ENCODE data around the gene OXSR1.

Gene OXSR1

DNA sequence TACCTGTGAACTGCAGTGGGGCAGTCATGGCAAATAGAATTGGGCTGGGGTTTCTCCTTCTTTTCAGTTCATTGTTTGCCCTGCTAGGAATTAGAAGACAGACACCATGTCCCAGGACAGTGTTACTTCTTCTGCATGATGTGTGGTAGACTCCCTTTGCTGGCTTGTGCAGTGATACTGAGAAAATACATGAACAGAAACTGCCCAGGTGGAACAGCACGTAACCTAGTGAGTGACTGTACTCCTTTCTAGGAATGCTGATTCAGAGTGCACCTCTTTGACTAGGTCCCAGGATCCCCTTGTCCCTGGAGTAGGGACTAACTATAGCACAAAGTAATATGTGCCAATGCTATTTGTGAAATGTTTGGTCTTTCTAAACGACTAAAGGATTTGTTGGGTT lies 89.5 kb downstream of the OXSR1 start:
- no peaks in the 10 kb centered on the region for H3K27me3 ChIP-seq
- no peaks in the 10 kb centered on the region for H3K4me1 ChIP-seq
- H3K36me3 ChIP-seq = peaks cover 45 to 55% (median 50%) of the 10 kb centered on the region in 3 donors
- no peak for DNase-seq
- H3K4me3 ChIP-seq = no peak overlapping the region
- intact Hi-C loops (cut with DNase I; ENCODE audit: low total_unique reads) = loop anchor here (10.0 kb wide), 1 partner anchor 130 kb away; no protein-coding TSS in a partner anchor
- H3K27ac ChIP-seq = no peak overlapping the region
- no peaks in the 10 kb centered on the region for H3K9me3 ChIP-seq
- TF ChIP-seq, protein P1, sequence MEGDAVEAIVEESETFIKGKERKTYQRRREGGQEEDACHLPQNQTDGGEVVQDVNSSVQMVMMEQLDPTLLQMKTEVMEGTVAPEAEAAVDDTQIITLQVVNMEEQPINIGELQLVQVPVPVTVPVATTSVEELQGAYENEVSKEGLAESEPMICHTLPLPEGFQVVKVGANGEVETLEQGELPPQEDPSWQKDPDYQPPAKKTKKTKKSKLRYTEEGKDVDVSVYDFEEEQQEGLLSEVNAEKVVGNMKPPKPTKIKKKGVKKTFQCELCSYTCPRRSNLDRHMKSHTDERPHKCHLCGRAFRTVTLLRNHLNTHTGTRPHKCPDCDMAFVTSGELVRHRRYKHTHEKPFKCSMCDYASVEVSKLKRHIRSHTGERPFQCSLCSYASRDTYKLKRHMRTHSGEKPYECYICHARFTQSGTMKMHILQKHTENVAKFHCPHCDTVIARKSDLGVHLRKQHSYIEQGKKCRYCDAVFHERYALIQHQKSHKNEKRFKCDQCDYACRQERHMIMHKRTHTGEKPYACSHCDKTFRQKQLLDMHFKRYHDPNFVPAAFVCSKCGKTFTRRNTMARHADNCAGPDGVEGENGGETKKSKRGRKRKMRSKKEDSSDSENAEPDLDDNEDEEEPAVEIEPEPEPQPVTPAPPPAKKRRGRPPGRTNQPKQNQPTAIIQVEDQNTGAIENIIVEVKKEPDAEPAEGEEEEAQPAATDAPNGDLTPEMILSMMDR (IDR thresholded peaks at IDR 0.05) = no peak

DNA sequence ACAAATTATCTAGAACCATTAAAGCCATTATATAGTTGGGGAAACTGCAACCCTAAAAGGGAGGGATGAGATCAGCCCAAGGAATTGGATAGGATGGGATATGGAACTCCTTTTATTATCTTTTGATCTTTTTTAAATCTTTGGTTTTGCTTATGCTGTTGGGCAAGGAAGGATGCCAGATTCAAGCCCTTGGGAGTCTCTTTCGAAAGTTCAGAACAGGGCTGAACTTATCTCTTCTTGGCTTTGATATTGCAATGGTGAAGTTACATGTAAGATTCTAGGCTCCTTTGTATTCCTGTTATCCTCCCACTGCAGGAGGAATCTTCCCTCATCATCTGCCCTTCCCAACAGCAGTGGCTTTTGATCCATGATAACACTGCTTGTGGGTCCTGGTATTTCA lies 90.3 kb downstream of the OXSR1 start:
- no peak for DNase-seq
- no peaks in the 10 kb centered on the region for H3K27me3 ChIP-seq
- H3K4me1 ChIP-seq = no peaks in the 10 kb centered on the region
- H3K36me3 ChIP-seq = peaks cover 39 to 52% (median 46%) of the 10 kb centered on the region in 3 donors
- H3K9me3 ChIP-seq = no peaks in the 10 kb centered on the region
- TF ChIP-seq, protein P1 (IDR thresholded peaks at IDR 0.05) = no peak
- no peak overlapping the region for H3K27ac ChIP-seq
- no peak overlapping the region for H3K4me3 ChIP-seq
- intact Hi-C loops (cut with DNase I; ENCODE audit: low total_unique reads) = loop anchor here (10.0 kb wide), 1 partner anchor 131 kb away; no protein-coding TSS in a partner anchor

DNA sequence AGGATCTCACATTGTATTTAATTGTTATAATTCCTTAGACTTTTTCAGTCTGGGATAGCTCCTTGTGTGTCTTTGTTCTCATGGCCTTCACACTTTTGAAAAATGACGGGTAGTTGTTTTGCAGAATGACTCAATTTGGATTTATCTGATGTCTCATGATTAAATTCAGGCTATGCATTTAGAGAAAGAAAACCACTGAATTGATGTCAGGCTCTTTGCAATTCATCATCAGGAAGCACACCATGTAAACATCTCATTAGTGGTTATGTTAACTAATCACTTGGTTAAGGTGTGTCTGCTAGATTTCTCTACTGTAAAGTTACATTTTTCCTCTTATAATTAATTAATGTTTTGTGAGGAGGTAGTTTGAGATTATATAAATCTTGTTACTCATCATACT lies 92.2 kb downstream of the OXSR1 start:
- H3K27me3 ChIP-seq = no peaks in the 10 kb centered on the region
- H3K4me3 ChIP-seq = no peak overlapping the region
- H3K9me3 ChIP-seq = no peaks in the 10 kb centered on the region
- no peak for DNase-seq
- H3K27ac ChIP-seq = no peak overlapping the region
- intact Hi-C loops (cut with DNase I; ENCODE audit: low total_unique reads) = loop anchor here (10.0 kb wide), 1 partner anchor 133 kb away; no protein-coding TSS in a partner anchor
- H3K4me1 ChIP-seq = no peaks in the 10 kb centered on the region
- peaks cover 25 to 34% (median 27%) of the 10 kb centered on the region in 3 donors for H3K36me3 ChIP-seq
- TF ChIP-seq, protein P1 (IDR thresholded peaks at IDR 0.05) = no peak

DNA sequence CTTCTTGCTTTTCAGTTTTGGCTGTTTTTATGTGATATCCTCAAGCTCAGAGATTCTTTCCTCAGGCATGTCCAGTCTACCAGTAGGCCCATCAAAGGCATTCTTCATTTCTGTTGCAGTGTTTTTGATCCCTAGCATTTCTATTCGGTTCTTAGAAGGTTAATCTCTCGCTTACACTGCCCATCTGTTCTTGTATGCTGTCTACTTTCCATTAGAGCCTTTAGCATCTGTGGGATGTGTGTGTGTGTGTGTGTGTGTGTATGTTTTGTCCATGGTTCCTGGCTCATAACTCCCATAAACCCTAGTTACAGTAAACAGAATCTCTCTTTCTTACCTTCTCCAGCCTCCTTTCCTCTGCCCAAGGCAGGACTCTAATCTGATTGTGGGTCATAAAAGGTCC lies 95.1 kb downstream of the OXSR1 start:
- H3K27me3 ChIP-seq = no peaks in the 10 kb centered on the region
- no peak for DNase-seq
- intact Hi-C loops (cut with DNase I; ENCODE audit: low total_unique reads) = no loop called here

DNA sequence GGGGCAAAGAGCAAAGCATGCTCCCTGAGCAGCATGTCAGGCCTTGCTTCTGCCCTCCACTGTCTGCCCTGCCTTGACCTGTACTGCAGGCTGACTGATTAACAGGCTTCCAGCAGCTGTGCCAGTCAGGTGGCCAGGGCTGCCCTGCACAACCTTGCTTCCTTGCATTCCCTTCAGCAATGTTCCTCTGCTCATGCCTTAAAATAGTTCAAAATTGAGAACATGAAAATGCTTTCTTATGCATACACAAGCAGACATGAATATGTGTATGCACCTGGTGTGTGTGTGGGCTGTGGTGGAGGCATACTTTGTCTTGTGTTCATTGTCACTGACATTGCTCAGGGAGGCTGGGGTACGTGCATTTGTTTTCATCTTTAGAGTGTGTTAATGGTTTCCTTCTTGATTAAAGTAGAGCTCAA lies 99.0 kb downstream of the OXSR1 start:
- Histone ChIP-seq H3K27ac (no peak overlapping the region), H3K9me3 (no peaks in the 10 kb centered on the region), H3K27me3 (no peaks in the 10 kb centered on the region), H3K4me1 (no peaks in the 10 kb centered on the region), H3K4me3 (no peak overlapping the region), H3K36me3 (peaks cover 0 to 4% (median 0%) of the 10 kb centered on the region in 3 donors)
- TF ChIP-seq, protein P1 (IDR thresholded peaks at IDR 0.05) = no peak
- DNase-seq = no peak
- intact Hi-C loops (cut with DNase I; ENCODE audit: low total_unique reads) = no loop called here

More for the DNA sequence above, 95.1 kb downstream of the OXSR1 start:
- peaks cover 0 to 10% (median 0%) of the 10 kb centered on the region in 3 donors for H3K36me3 ChIP-seq
- H3K9me3 ChIP-seq = no peaks in the 10 kb centered on the region
- no peak overlapping the region for H3K4me3 ChIP-seq
- TF ChIP-seq, protein P1 (IDR thresholded peaks at IDR 0.05) = no peak
- H3K4me1 ChIP-seq = no peaks in the 10 kb centered on the region
- H3K27ac ChIP-seq = no peak overlapping the region

DNA sequence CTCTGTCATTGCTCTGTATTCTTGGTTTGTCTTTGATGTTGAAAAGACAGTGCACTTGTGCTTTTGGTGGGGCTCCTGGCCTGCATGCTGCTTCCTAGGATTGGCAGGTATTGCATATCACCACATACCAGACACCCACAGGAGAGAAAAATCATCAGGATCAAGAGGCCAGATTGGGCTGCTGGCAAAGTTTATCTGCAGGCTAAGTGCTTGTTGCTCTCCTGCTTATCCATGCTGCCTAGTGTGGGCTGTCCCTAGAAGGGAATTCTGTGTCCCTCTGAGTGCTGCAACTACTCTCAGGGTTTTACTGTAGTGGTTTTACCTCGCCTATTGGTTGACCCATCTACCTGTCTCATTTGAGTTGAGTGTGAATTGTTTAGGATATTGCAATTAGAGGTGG lies 99.4 kb downstream of the OXSR1 start:
- H3K27ac ChIP-seq = no peak overlapping the region
- TF ChIP-seq, protein P1 (IDR thresholded peaks at IDR 0.05) = no peak
- no peaks in the 10 kb centered on the region for H3K4me1 ChIP-seq

More for the DNA sequence above, 99.4 kb downstream of the OXSR1 start:
- Histone ChIP-seq H3K9me3 (no peaks in the 10 kb centered on the region), H3K4me3 (no peak overlapping the region), H3K36me3 (peaks cover 0 to 4% (median 0%) of the 10 kb centered on the region in 3 donors), H3K27me3 (no peaks in the 10 kb centered on the region)
- intact Hi-C loops (cut with DNase I; ENCODE audit: low total_unique reads) = no loop called here
- DNase-seq = no peak

Measured in tibial artery (tissue), 4 donors.